Skeletal muscle tissue (tissue), 4 donors: ENCODE data around the gene TNFAIP6. TPM values are rescaled to one million over a fixed set of nuclear protein-coding genes. Genes with fewer than 3 reads are reported as not detected.

Experiments used
- H3K27ac ChIP-seq: one replicate; pipeline ENCODE4 v1.7.0; 2013; ENCODE audit warnings: mild to moderate bottlenecking, low read depth, low read length, inconsistent platforms
- H3K27me3 ChIP-seq, 3 donors: one replicate each; pipeline ENCODE4 v1.7.0; 2013; ENCODE audit warnings: low read length in 3 of 3; ENCODE audit not compliant: control insufficient read depth in 3 of 3, insufficient read depth in 3 of 3
- H3K36me3 ChIP-seq, 3 donors: one replicate each; pipeline ENCODE4 v1.7.0; 2013; ENCODE audit warnings: low read length in 3 of 3; ENCODE audit not compliant: control insufficient read depth in 3 of 3, insufficient read depth in 3 of 3
- H3K4me1 ChIP-seq, 3 donors: one replicate each; pipeline ENCODE4 v1.7.0; 2013; ENCODE audit warnings: low read length in 3 of 3, mild to moderate bottlenecking in 3 of 3; ENCODE audit not compliant: control insufficient read depth in 3 of 3, insufficient read depth in 3 of 3
- H3K4me3 ChIP-seq, 3 donors: one replicate each; pipeline ENCODE4 v1.7.0; 2013; ENCODE audit warnings: low read length in 3 of 3
- H3K9ac ChIP-seq, 3 donors: one replicate each; pipeline ENCODE4 v1.7.0; 2013; ENCODE audit warnings: low read length in 3 of 3, mild to moderate bottlenecking in 3 of 3, moderate library complexity in 2 of 3, low read depth in 1 of 3
- H3K9me3 ChIP-seq, 3 donors: one replicate each; pipeline ENCODE4 v1.7.0; 2013; ENCODE audit warnings: low read length in 3 of 3; ENCODE audit not compliant: control insufficient read depth in 3 of 3
- total RNA-seq: library from RNA; depleted of rRNA; stranded (reverse); fragments of >200 nt; gene quantifications from one replicate; pipeline ENCODE4 v1.2.3, GENCODE V29; 2014
- donor health status: Osteomylitis.

Gene TNFAIP6
- total RNA-seq, 1 donor from 2014 or later, result 13.0 TPM

DNA sequence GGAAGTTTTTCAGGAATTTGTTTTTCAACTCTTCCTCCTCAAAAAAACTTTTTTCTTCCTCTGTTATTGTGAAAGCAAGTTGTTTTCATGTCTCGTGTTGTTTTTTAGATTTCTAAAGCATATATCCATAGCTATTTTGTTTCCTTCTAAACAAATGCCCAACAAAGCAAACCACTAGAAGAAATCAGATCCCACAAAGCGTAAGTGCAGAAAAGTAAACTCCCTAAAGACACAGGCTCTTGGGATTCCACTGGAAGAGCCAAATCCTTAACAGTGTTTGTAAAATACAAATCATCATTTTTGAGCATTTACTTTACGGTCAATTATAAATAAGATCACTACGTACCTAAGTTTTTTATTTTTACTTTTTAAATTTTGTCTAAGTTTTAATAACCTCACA lies 30.6 kb downstream of the TNFAIP6 start:
- H3K27ac ChIP-seq, result no peak overlapping the region
- H3K36me3 ChIP-seq, result no peaks in the 10 kb centered on the region
- H3K4me3 ChIP-seq, result no peak overlapping the region

GRCh38 chr2:151391436-151391835 lies 34.0 kb downstream of the TNFAIP6 start:
- H3K9ac ChIP-seq, result no peak overlapping the region
- no peak overlapping the region for H3K27ac ChIP-seq
- no peaks in the 10 kb centered on the region for H3K36me3 ChIP-seq
- H3K27me3 ChIP-seq, result no peaks in the 10 kb centered on the region
- no peak overlapping the region for H3K4me3 ChIP-seq
- no peaks in the 10 kb centered on the region for H3K4me1 ChIP-seq
- H3K9me3 ChIP-seq, result no peaks in the 10 kb centered on the region

More for the DNA sequence above, 30.6 kb downstream of the TNFAIP6 start:
- Histone ChIP-seq H3K9ac (no peak overlapping the region), H3K9me3 (no peaks in the 10 kb centered on the region), H3K4me1 (no peaks in the 10 kb centered on the region), H3K27me3 (no peaks in the 10 kb centered on the region)

DNA sequence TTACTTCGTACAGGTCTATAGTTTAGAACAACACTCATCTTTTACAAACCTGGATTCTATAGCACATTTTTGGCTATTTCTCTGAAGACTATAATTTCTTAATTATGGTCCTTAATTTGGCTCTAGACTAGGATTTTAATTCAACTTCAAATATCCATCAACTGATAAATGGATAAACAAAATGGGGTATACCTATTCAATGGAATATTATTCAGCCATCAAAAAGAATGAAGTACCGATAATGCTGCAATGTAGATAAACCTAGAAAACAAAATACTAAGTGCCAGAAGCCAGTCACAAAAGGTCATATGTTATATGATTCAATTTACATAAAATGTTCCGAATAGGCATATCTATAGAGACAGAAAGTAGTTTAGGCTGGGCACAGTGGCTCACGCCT lies 37.1 kb downstream of the TNFAIP6 start:
- Histone ChIP-seq H3K9me3 (no peaks in the 10 kb centered on the region), H3K4me3 (no peak overlapping the region), H3K27ac (no peak overlapping the region), H3K9ac (no peak overlapping the region), H3K4me1 (no peaks in the 10 kb centered on the region), H3K36me3 (no peaks in the 10 kb centered on the region), H3K27me3 (no peaks in the 10 kb centered on the region)

GRCh38 chr2:151395509-151396374 lies 38.4 kb downstream of the TNFAIP6 start:
- Histone ChIP-seq H3K4me1 (no peaks in the 10 kb centered on the region), H3K27me3 (no peaks in the 10 kb centered on the region), H3K27ac (no peak overlapping the region), H3K36me3 (no peaks in the 10 kb centered on the region), H3K4me3 (no peak overlapping the region), H3K9me3 (no peaks in the 10 kb centered on the region), H3K9ac (no peak overlapping the region)

DNA sequence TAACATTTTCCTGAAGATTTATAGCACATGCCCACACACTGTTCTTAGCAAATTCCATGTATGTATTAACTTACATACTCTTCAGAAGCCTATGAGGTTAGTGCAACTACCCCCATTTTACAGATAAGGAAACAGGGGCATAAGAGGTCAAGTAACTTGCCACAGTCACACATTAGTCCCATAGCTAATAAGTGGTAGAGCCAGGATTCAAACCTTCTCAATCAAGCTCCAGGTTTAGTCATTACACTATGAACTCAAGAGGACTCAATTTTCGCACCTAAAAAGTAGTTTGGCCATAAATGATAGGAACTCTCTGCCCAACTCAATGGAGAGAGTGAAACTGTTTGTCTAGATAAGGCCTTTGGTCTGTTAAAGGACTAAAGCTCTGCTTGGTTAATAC lies 42.6 kb downstream of the TNFAIP6 start:
- H3K27me3 ChIP-seq, result no peaks in the 10 kb centered on the region
- no peaks in the 10 kb centered on the region for H3K4me1 ChIP-seq
- no peaks in the 10 kb centered on the region for H3K9me3 ChIP-seq
- H3K4me3 ChIP-seq, result no peak overlapping the region
- H3K36me3 ChIP-seq, result no peaks in the 10 kb centered on the region
- H3K9ac ChIP-seq, result no peak overlapping the region
- H3K27ac ChIP-seq, result no peak overlapping the region

DNA sequence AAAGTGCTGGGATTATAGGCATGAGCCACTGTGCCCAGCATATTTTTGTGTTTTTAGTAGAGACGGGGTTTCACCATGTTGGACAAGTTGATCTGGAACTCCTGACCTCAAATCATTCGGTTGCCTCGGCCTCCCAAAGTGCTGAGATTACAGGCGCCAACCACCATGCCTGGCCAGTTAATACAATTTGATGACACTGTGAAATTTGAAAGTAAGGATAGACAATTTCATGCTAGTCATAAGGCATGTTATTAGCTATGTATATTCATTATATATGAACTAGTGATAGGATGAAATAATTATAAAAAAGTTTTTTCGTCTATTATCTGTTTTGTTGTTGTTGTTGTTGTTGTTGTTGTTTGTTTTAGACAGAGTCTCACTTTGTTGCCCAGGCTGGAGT lies 43.8 kb downstream of the TNFAIP6 start:
- Histone ChIP-seq H3K27me3 (no peaks in the 10 kb centered on the region), H3K36me3 (no peaks in the 10 kb centered on the region), H3K4me3 (no peak overlapping the region), H3K9me3 (no peaks in the 10 kb centered on the region), H3K9ac (no peak overlapping the region), H3K4me1 (no peaks in the 10 kb centered on the region), H3K27ac (no peak overlapping the region)

DNA sequence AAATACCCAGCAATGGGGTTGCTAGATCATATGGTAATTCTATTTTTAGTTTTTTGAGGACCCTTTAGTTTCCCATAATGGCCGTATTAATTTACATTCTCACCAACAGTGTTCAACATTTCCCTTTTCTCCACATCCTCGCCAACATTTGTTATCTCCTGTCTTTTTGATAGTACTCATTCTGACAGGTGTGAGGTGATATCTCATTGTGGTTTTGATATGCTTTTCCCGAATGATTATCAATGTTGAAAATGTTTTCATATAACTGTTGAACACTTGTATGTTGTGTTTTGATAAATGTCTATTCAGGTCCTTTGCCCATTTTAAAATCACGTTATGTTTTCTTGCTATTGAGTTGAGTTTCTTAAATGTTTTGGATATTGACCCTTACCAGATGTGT lies 46.5 kb downstream of the TNFAIP6 start:
- no peaks in the 10 kb centered on the region for H3K27me3 ChIP-seq
- H3K4me3 ChIP-seq, result no peak overlapping the region
- H3K4me1 ChIP-seq, result no peaks in the 10 kb centered on the region
- H3K27ac ChIP-seq, result no peak overlapping the region
- H3K9ac ChIP-seq, result no peak overlapping the region
- no peaks in the 10 kb centered on the region for H3K36me3 ChIP-seq
- no peaks in the 10 kb centered on the region for H3K9me3 ChIP-seq

DNA sequence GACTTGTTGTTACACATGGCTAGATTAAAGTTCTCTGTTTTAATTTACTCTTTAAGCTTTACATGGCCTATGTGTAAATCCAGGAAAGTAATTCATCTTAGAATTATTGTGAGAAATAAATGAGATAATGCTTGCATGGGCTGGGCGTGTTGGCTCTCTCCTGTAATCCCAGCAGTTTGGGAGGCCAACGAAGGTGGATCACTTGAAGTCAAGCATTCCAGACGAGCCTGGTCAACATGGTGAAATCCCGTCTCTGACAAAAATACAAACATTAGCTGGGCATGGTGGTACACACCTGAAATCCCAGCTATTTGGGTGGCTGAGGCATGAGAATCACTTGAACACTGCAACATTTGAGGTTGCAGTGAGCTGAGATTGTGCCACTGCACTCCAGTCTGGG lies 48.0 kb downstream of the TNFAIP6 start:
- no peaks in the 10 kb centered on the region for H3K36me3 ChIP-seq
- no peak overlapping the region for H3K9ac ChIP-seq
- H3K4me3 ChIP-seq, result no peak overlapping the region
- peaks cover 0 to 6% (median 4%) of the 10 kb centered on the region in 3 donors for H3K4me1 ChIP-seq
- H3K27ac ChIP-seq, result no peak overlapping the region
- H3K9me3 ChIP-seq, result no peaks in the 10 kb centered on the region
- no peaks in the 10 kb centered on the region for H3K27me3 ChIP-seq

GRCh38 chr2:151407281-151407680 lies 49.9 kb downstream of the TNFAIP6 start:
- Histone ChIP-seq H3K4me3 (no peak overlapping the region), H3K4me1 (peaks cover 0 to 11% (median 7%) of the 10 kb centered on the region in 3 donors), H3K27ac (no peak overlapping the region), H3K36me3 (peaks cover 0 to 8% (median 0%) of the 10 kb centered on the region in 3 donors), H3K27me3 (no peaks in the 10 kb centered on the region), H3K9me3 (no peaks in the 10 kb centered on the region), H3K9ac (no peak overlapping the region)

GRCh38 chr2:151408788-151409600 lies 51.6 kb downstream of the TNFAIP6 start:
- Histone ChIP-seq H3K9me3 (no peaks in the 10 kb centered on the region), H3K36me3 (peaks cover 7 to 21% (median 11%) of the 10 kb centered on the region in 3 donors), H3K4me3 (peak overlapping the region; percentile 92 to 96 (median 96)), H3K4me1 (peaks cover 0 to 11% (median 7%) of the 10 kb centered on the region in 3 donors), H3K9ac (no peak overlapping the region), H3K27me3 (no peaks in the 10 kb centered on the region), H3K27ac (peak overlapping the region; percentile 92)
